ENCODE measurements around the gene CORO2B. TPM values are rescaled to one million over a fixed set of nuclear protein-coding genes. Genes with fewer than 3 reads are reported as not detected.

CORO2B gene
- polyA plus RNA-seq, 1 of the 3 experiments (the other 2 are of a cell fraction) = 3.6 TPM

DNA sequence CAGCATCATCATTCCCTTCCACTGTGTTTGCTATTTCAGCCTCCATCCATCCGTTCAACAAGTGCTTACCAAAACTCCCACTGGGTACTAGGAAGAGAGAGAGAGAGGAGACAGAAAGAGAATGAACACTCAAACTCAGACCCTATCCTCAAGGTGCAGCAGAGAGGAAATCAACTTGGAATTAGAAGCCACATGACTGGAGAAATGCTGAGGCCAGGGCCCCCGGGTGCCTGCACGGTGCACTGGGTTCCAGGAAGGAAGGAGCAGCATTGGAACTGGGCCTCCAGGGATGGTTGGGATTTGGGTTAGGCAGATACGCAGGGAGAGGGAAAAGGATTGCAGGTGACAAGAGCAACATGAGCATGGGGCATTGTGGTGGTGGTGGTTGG, 30.0 kb downstream of the CORO2B start:
- Histone ChIP-seq H4K20me1 (ENCODE audit: insufficient read depth) (no peaks in the 10 kb centered on the region), H3K9me3 (no peaks in the 10 kb centered on the region), H3K27me3 (ENCODE audit: insufficient read depth) (no peaks in the 10 kb centered on the region), H3K4me3 (ENCODE audit: low read depth in 2 of 2, low read length in 1 of 2) (no peak overlapping the region), H3K9ac (no peak overlapping the region), H3K36me3 (replicated peaks in 1 of 2; ENCODE audit: control insufficient read depth in 1 of 2, insufficient read depth in 2 of 2, low read length in 1 of 2) (no peaks in the 10 kb centered on the region), H2AFZ (ENCODE audit: low read depth) (no peak overlapping the region), H3K4me1 (ENCODE audit: control insufficient read depth in 1 of 2, insufficient read depth in 2 of 2, low read depth in 1 of 2, low read length in 1 of 2) (peaks cover 7 to 9% of the 10 kb centered on the region in 2 experiments; a peak in 2 of 4 replicates), H3K4me2 (no peak overlapping the region), H3K27ac (ENCODE audit: low read depth in 2 of 2, low read length in 1 of 2) (no peak overlapping the region), H3K9me2 (no peaks in the 10 kb centered on the region), H3F3A (replicated peaks; ENCODE audit: insufficient read depth) (no peaks in the 10 kb centered on the region), H3K79me2 (ENCODE audit: insufficient read depth) (no peaks in the 10 kb centered on the region)
- DNase-seq = no peak
- TF ChIP-seq, protein P1, sequence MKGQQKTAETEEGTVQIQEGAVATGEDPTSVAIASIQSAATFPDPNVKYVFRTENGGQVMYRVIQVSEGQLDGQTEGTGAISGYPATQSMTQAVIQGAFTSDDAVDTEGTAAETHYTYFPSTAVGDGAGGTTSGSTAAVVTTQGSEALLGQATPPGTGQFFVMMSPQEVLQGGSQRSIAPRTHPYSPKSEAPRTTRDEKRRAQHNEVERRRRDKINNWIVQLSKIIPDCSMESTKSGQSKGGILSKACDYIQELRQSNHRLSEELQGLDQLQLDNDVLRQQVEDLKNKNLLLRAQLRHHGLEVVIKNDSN (IDR thresholded peaks at IDR 0.05; ENCODE audit: borderline replicate concordance, low read depth) = no peak
- TF ChIP-seq SMC3 (IDR thresholded peaks at IDR 0.05; ENCODE audit: low read depth, low read length) = no peak
- TF ChIP-seq, protein P2, sequence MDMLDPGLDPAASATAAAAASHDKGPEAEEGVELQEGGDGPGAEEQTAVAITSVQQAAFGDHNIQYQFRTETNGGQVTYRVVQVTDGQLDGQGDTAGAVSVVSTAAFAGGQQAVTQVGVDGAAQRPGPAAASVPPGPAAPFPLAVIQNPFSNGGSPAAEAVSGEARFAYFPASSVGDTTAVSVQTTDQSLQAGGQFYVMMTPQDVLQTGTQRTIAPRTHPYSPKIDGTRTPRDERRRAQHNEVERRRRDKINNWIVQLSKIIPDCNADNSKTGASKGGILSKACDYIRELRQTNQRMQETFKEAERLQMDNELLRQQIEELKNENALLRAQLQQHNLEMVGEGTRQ (IDR thresholded peaks at IDR 0.05; ENCODE audit: borderline replicate concordance, low read depth, low read length) = no peak
- TF ChIP-seq FOXM1 (IDR thresholded peaks at IDR 0.05; ENCODE audit: low read depth) = no peak
- no peak for TF ChIP-seq POLR2AphosphoS5 (IDR thresholded peaks at IDR 0.05; ENCODE audit: low read depth, low read length)
- TF ChIP-seq, protein P3, sequence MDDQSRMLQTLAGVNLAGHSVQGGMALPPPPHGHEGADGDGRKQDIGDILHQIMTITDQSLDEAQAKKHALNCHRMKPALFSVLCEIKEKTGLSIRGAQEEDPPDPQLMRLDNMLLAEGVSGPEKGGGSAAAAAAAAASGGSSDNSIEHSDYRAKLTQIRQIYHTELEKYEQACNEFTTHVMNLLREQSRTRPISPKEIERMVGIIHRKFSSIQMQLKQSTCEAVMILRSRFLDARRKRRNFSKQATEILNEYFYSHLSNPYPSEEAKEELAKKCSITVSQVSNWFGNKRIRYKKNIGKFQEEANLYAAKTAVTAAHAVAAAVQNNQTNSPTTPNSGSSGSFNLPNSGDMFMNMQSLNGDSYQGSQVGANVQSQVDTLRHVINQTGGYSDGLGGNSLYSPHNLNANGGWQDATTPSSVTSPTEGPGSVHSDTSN (IDR thresholded peaks at IDR 0.05) = no peak
- no peak for TF ChIP-seq RFX5 (IDR thresholded peaks at IDR 0.05; ENCODE audit: low read length)
- TF ChIP-seq JUND (IDR thresholded peaks at IDR 0.05) = no peak
- TF ChIP-seq NFIC (IDR thresholded peaks at IDR 0.05; ENCODE audit: borderline replicate concordance) = no peak
- TF ChIP-seq, protein P4, sequence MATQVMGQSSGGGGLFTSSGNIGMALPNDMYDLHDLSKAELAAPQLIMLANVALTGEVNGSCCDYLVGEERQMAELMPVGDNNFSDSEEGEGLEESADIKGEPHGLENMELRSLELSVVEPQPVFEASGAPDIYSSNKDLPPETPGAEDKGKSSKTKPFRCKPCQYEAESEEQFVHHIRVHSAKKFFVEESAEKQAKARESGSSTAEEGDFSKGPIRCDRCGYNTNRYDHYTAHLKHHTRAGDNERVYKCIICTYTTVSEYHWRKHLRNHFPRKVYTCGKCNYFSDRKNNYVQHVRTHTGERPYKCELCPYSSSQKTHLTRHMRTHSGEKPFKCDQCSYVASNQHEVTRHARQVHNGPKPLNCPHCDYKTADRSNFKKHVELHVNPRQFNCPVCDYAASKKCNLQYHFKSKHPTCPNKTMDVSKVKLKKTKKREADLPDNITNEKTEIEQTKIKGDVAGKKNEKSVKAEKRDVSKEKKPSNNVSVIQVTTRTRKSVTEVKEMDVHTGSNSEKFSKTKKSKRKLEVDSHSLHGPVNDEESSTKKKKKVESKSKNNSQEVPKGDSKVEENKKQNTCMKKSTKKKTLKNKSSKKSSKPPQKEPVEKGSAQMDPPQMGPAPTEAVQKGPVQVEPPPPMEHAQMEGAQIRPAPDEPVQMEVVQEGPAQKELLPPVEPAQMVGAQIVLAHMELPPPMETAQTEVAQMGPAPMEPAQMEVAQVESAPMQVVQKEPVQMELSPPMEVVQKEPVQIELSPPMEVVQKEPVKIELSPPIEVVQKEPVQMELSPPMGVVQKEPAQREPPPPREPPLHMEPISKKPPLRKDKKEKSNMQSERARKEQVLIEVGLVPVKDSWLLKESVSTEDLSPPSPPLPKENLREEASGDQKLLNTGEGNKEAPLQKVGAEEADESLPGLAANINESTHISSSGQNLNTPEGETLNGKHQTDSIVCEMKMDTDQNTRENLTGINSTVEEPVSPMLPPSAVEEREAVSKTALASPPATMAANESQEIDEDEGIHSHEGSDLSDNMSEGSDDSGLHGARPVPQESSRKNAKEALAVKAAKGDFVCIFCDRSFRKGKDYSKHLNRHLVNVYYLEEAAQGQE (IDR thresholded peaks at IDR 0.05; ENCODE audit: low read depth, low read length) = no peak
- TF ChIP-seq, protein P5, sequence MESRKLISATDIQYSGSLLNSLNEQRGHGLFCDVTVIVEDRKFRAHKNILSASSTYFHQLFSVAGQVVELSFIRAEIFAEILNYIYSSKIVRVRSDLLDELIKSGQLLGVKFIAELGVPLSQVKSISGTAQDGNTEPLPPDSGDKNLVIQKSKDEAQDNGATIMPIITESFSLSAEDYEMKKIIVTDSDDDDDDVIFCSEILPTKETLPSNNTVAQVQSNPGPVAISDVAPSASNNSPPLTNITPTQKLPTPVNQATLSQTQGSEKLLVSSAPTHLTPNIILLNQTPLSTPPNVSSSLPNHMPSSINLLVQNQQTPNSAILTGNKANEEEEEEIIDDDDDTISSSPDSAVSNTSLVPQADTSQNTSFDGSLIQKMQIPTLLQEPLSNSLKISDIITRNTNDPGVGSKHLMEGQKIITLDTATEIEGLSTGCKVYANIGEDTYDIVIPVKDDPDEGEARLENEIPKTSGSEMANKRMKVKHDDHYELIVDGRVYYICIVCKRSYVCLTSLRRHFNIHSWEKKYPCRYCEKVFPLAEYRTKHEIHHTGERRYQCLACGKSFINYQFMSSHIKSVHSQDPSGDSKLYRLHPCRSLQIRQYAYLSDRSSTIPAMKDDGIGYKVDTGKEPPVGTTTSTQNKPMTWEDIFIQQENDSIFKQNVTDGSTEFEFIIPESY (IDR thresholded peaks at IDR 0.05; ENCODE audit: borderline replicate concordance, low read depth) = no peak
- TF ChIP-seq, protein P6, sequence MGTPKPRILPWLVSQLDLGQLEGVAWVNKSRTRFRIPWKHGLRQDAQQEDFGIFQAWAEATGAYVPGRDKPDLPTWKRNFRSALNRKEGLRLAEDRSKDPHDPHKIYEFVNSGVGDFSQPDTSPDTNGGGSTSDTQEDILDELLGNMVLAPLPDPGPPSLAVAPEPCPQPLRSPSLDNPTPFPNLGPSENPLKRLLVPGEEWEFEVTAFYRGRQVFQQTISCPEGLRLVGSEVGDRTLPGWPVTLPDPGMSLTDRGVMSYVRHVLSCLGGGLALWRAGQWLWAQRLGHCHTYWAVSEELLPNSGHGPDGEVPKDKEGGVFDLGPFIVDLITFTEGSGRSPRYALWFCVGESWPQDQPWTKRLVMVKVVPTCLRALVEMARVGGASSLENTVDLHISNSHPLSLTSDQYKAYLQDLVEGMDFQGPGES (IDR thresholded peaks at IDR 0.05; ENCODE audit: low read depth, low read length) = no peak
- TF ChIP-seq TEAD4 (IDR thresholded peaks at IDR 0.05; ENCODE audit: borderline replicate concordance, insufficient read depth) = no peak
- TF ChIP-seq TAF1 (IDR thresholded peaks at IDR 0.05; ENCODE audit: borderline replicate concordance, low read depth, low read length) = no peak
- no peak for TF ChIP-seq FOXJ3 (CRISPR knock-in tag; IDR thresholded peaks at IDR 0.05)
- TF ChIP-seq CHD2 (IDR thresholded peaks at IDR 0.05; ENCODE audit: low read length, partially characterized antibody) = no peak
- TF ChIP-seq, protein P7, sequence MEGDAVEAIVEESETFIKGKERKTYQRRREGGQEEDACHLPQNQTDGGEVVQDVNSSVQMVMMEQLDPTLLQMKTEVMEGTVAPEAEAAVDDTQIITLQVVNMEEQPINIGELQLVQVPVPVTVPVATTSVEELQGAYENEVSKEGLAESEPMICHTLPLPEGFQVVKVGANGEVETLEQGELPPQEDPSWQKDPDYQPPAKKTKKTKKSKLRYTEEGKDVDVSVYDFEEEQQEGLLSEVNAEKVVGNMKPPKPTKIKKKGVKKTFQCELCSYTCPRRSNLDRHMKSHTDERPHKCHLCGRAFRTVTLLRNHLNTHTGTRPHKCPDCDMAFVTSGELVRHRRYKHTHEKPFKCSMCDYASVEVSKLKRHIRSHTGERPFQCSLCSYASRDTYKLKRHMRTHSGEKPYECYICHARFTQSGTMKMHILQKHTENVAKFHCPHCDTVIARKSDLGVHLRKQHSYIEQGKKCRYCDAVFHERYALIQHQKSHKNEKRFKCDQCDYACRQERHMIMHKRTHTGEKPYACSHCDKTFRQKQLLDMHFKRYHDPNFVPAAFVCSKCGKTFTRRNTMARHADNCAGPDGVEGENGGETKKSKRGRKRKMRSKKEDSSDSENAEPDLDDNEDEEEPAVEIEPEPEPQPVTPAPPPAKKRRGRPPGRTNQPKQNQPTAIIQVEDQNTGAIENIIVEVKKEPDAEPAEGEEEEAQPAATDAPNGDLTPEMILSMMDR (IDR thresholded peaks at IDR 0.05) = no peak
- no peak for TF ChIP-seq RCOR1 (IDR thresholded peaks at IDR 0.05; ENCODE audit: low read length)
- no peak for TF ChIP-seq YY1 (IDR thresholded peaks at IDR 0.05; ENCODE audit: low read depth)
- CTCF ChIA-PET = interaction anchor here (1.5 kb wide), 1 partner anchor 65 kb away, joined by 4 read pairs; no protein-coding TSS in a partner anchor
- POLR2A ChIA-PET = no interaction called here
- WGBS (ENCODE audit: low lambda C conversion rate) = 90% methylated on average over 4 of the region's 4 CpGs
